ENCODE results near the gene UCN3. TPM values are rescaled to one million over a fixed set of nuclear protein-coding genes. Genes with fewer than 3 reads are reported as not detected.

UCN3 gene
- total RNA-seq, 1 experiment from 2014 or later = not detected

GRCh38 chr10:5325076-5325475 is 39.7 kb upstream of the UCN3 start:
- Mint-ChIP-seq H3K36me3 (ENCODE audit: insufficient read depth, unreplicated experiment) (no peaks in the 10 kb centered on the region), H3K27ac (ENCODE audit: unreplicated experiment) (no peak overlapping the region), H3K27me3 (ENCODE audit: insufficient read depth, unreplicated experiment) (peaks cover 14% of the 10 kb centered on the region), H3K4me3 (ENCODE audit: unreplicated experiment) (no peak overlapping the region), H3K4me1 (ENCODE audit: low read depth, unreplicated experiment) (no peaks in the 10 kb centered on the region), H3K9me3 (ENCODE audit: unreplicated experiment) (no peaks in the 10 kb centered on the region)
- ChIA-PET POLR2A (no interaction called here), CTCF (no interaction called here)
- H3K36me3 ChIP-seq (ENCODE audit: control insufficient read depth, insufficient read depth, low read length) = no peaks in the 10 kb centered on the region
- no peaks in the 10 kb centered on the region for H3K27me3 ChIP-seq (replicated peaks; ENCODE audit: control insufficient read depth, insufficient read depth, low read length)
- no peak for DNase-seq
- no peaks in the 10 kb centered on the region for H3K4me1 ChIP-seq
- no peaks in the 10 kb centered on the region for H3K9me3 ChIP-seq
- intact Hi-C loops (cut with micrococcal nuclease; ENCODE audit: unreplicated experiment) = no loop called here
- H3K4me3 ChIP-seq (ENCODE audit: low read depth, low read length) = no peak overlapping the region
- TF ChIP-seq CTCF (IDR thresholded peaks at IDR 0.05; ENCODE audit: insufficient read depth in 1 of 2, low read depth in 1 of 2, low read length in 1 of 2, severe bottlenecking in 1 of 2, unreplicated experiment in 1 of 2) = no peak
- no TSS peak for BruUV-seq (replicated peaks)

GRCh38 chr10:5334196-5334880 is 30.4 kb upstream of the UCN3 start:
- H3K27me3 ChIP-seq (replicated peaks; ENCODE audit: control insufficient read depth, insufficient read depth, low read length) = no peaks in the 10 kb centered on the region
- no peaks in the 10 kb centered on the region; the same call in none of the 2 replicates for H3K9me3 ChIP-seq
- TF ChIP-seq CTCF (IDR thresholded peaks at IDR 0.05; ENCODE audit: insufficient read depth in 1 of 2, low read depth in 1 of 2, low read length in 1 of 2, severe bottlenecking in 1 of 2, unreplicated experiment in 1 of 2) = no peak
- H3K4me3 ChIP-seq (ENCODE audit: low read depth, low read length) = no peak overlapping the region
- Mint-ChIP-seq H3K4me1 (ENCODE audit: low read depth, unreplicated experiment) (no peaks in the 10 kb centered on the region), H3K9me3 (ENCODE audit: unreplicated experiment) (no peaks in the 10 kb centered on the region), H3K4me3 (ENCODE audit: unreplicated experiment) (no peak overlapping the region), H3K27ac (ENCODE audit: unreplicated experiment) (no peak overlapping the region), H3K36me3 (ENCODE audit: insufficient read depth, unreplicated experiment) (no peaks in the 10 kb centered on the region), H3K27me3 (ENCODE audit: insufficient read depth, unreplicated experiment) (peaks cover 20% of the 10 kb centered on the region)
- H3K4me1 ChIP-seq = no peaks in the 10 kb centered on the region
- CTCF ChIA-PET = interaction anchor here (1.7 kb wide), 1 partner anchor 519 kb away, joined by 3 read pairs; no protein-coding TSS in a partner anchor
- no TSS peak for BruUV-seq (replicated peaks)
- intact Hi-C loops (cut with micrococcal nuclease; ENCODE audit: unreplicated experiment) = no loop called here
- H3K36me3 ChIP-seq (ENCODE audit: control insufficient read depth, insufficient read depth, low read length) = no peaks in the 10 kb centered on the region
- no peak for DNase-seq
- POLR2A ChIA-PET = no interaction called here

GRCh38 chr10:5338010-5338409 is 26.8 kb upstream of the UCN3 start:
- no peak for DNase-seq
- Histone ChIP-seq H3K9me3 (no peaks in the 10 kb centered on the region), H3K4me1 (no peaks in the 10 kb centered on the region), H3K36me3 (ENCODE audit: control insufficient read depth, insufficient read depth, low read length) (no peaks in the 10 kb centered on the region), H3K4me3 (ENCODE audit: low read depth, low read length) (no peak overlapping the region), H3K27me3 (replicated peaks; ENCODE audit: control insufficient read depth, insufficient read depth, low read length) (no peaks in the 10 kb centered on the region)
- H3K27me3 Mint-ChIP-seq (ENCODE audit: insufficient read depth, unreplicated experiment) = peaks cover 16% of the 10 kb centered on the region
- no peaks in the 10 kb centered on the region for H3K36me3 Mint-ChIP-seq (ENCODE audit: insufficient read depth, unreplicated experiment)
- H3K9me3 Mint-ChIP-seq (ENCODE audit: unreplicated experiment) = no peaks in the 10 kb centered on the region
- ChIA-PET POLR2A (interaction anchor here (0.7 kb wide), 1 partner anchor 10 kb away, joined by 5 read pairs; no protein-coding TSS in a partner anchor), CTCF (no interaction called here)
- BruUV-seq (replicated peaks) = no TSS peak
- no peak overlapping the region for H3K27ac Mint-ChIP-seq (ENCODE audit: unreplicated experiment)
- H3K4me1 Mint-ChIP-seq (ENCODE audit: low read depth, unreplicated experiment) = no peaks in the 10 kb centered on the region
- no peak overlapping the region for H3K4me3 Mint-ChIP-seq (ENCODE audit: unreplicated experiment)
- TF ChIP-seq CTCF (IDR thresholded peaks at IDR 0.05; ENCODE audit: insufficient read depth in 1 of 2, low read depth in 1 of 2, low read length in 1 of 2, severe bottlenecking in 1 of 2, unreplicated experiment in 1 of 2) = no peak
- intact Hi-C loops (cut with micrococcal nuclease; ENCODE audit: unreplicated experiment) = no loop called here

All from Caco-2 (cell line).